A549 treated with ZK216348 at 1 μM for 4 hours (cell line): ENCODE measurements around the gene DHRSX. TPM values are rescaled to one million over a fixed set of nuclear protein-coding genes. Genes with fewer than 3 reads are reported as not detected.

ENCODE experiments used
- total RNA-seq: library from RNA; stranded (reverse); fragments of 200-300 nt; extraction: Qiagen RNA extraction; gene quantifications from 5 replicates; pipeline ENCODE4 v1.2.3, GENCODE V29; 2022; ENCODE audit warnings: low read depth

Gene DHRSX, protein sequence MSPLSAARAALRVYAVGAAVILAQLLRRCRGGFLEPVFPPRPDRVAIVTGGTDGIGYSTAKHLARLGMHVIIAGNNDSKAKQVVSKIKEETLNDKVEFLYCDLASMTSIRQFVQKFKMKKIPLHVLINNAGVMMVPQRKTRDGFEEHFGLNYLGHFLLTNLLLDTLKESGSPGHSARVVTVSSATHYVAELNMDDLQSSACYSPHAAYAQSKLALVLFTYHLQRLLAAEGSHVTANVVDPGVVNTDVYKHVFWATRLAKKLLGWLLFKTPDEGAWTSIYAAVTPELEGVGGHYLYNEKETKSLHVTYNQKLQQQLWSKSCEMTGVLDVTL
- total RNA-seq, result 42.1 to 46.7 TPM (median 44.8 TPM) in 5 replicates

GRCh38 chrX:2500803-2501558, at the start of gene DHRSX, which contains the start of gene ZBED1:
TSS of gene DHRSX (minus strand) at chrX:2500976. CDS start at chrX:2500925, 51 bp downstream.
TSS of gene ZBED1 (minus strand) at chrX:2500976. CDS start at chrX:2490719, 10,257 bp downstream.

Other genes starting within 250 kb of the DHRSX start
- 24.6 to 36.3 TPM (median 33.5 TPM) in 5 replicates for gene ZBED1, start within 50 bp of the DHRSX start, total RNA-seq
- 267 to 283 TPM (median 281 TPM) in 5 replicates for gene CD99, start 190.3 kb upstream of the DHRSX start, total RNA-seq